GM18519 (cell line): ENCODE measurements around the gene KATNAL1.
"Not testable (repeated sequence)": the region's sequence is repeated elsewhere in the genome, so short reads cannot be mapped to it uniquely, and the experiment has no call there.

Experiments
- ATAC-seq: cut with Tn5 transposase; IDR thresholded peaks from one replicate; pipeline ENCODE4 v1.9.1; 2021; ENCODE audit warnings: mild to moderate bottlenecking, moderate library complexity; ENCODE audit not compliant: unreplicated experiment, low FRiP score

The KATNAL1 gene

GRCh38 chr13:30299786-30300185 is 7.6 kb downstream of the KATNAL1 start:
- ATAC-seq: no peak

- ATAC-seq: no peak
Observed at GRCh38 chr13:30295116-30295515, 12.2 kb downstream of the KATNAL1 start.

- no peak for ATAC-seq
Observed at GRCh38 chr13:30294004-30294403, 13.3 kb downstream of the KATNAL1 start.

GRCh38 chr13:30292325-30292724 is 15.0 kb downstream of the KATNAL1 start:
- no peak for ATAC-seq

- no peak for ATAC-seq
Observed at GRCh38 chr13:30290812-30291436, 16.4 kb downstream of the KATNAL1 start.

GRCh38 chr13:30289533-30289932 is 17.8 kb downstream of the KATNAL1 start:
- no peak for ATAC-seq

- not testable (repeated sequence) for ATAC-seq
Observed at GRCh38 chr13:30286059-30286458, 21.3 kb downstream of the KATNAL1 start.

- no peak for ATAC-seq
Observed at GRCh38 chr13:30276178-30276577, 31.2 kb downstream of the KATNAL1 start.

- ATAC-seq: no peak
Observed at GRCh38 chr13:30274083-30274482, 33.3 kb downstream of the KATNAL1 start.

- not testable (repeated sequence) for ATAC-seq
Observed at GRCh38 chr13:30270035-30270434, 37.3 kb downstream of the KATNAL1 start.

- ATAC-seq: no peak
Observed at GRCh38 chr13:30268673-30269072, 38.7 kb downstream of the KATNAL1 start.

- ATAC-seq: no peak
Observed at GRCh38 chr13:30266756-30267155, 40.6 kb downstream of the KATNAL1 start.

- ATAC-seq: not testable (repeated sequence)
Observed at GRCh38 chr13:30259149-30259733, 48.1 kb downstream of the KATNAL1 start.

GRCh38 chr13:30257468-30258099 is 49.8 kb downstream of the KATNAL1 start:
- ATAC-seq: no peak

GRCh38 chr13:30256713-30257467 is 50.5 kb downstream of the KATNAL1 start:
- no peak for ATAC-seq

- ATAC-seq: no peak
Observed at GRCh38 chr13:30255696-30256095, 51.7 kb downstream of the KATNAL1 start.

GRCh38 chr13:30253830-30254229 is 53.5 kb downstream of the KATNAL1 start:
- ATAC-seq: no peak

- ATAC-seq: no peak
Observed at GRCh38 chr13:30247406-30247805, 59.9 kb downstream of the KATNAL1 start.

GRCh38 chr13:30241532-30241931 is 65.8 kb downstream of the KATNAL1 start:
- ATAC-seq: no peak

GRCh38 chr13:30240608-30241007 is 66.7 kb downstream of the KATNAL1 start:
- no peak for ATAC-seq

GRCh38 chr13:30235216-30235615 is 72.1 kb downstream of the KATNAL1 start:
- ATAC-seq: no peak
